Stimulated activated CD8-positive, alpha-beta memory T cell treated with anti-CD3 and anti-CD28 coated beads, Interleukin-4, amount 100 ng/mL, for 24 hours (primary cell): ENCODE data around the gene ABI3.
"Not testable (repeated sequence)": the region's sequence is repeated elsewhere in the genome, so short reads cannot be mapped to it uniquely, and the experiment has no call there.

Experiments
- DNase-seq: peaks from one replicate; pipeline ENCODE4 v3.0.0-alpha.2; 2020; ENCODE audit warnings: low read depth

ABI3 gene

GRCh38 chr17:49210158-49211029 lies at the start of gene ABI3, which contains the start of gene GNGT2:
TSS of gene ABI3 (plus strand) at chr17:49210707. CDS start at chr17:49210725, 18 bp downstream.
TSS of gene GNGT2 (minus strand) at chr17:49210574. CDS start at chr17:49207422, 3,152 bp downstream.
- DNase-seq: peak; percentile 49

- DNase-seq: no peak
Observed at GRCh38 chr17:49162866-49163265, 47.6 kb upstream of the ABI3 start.

- no peak for DNase-seq
Observed at GRCh38 chr17:49165143-49165542, 45.4 kb upstream of the ABI3 start.

GRCh38 chr17:49168706-49169105 lies 41.8 kb upstream of the ABI3 start:
- DNase-seq: no peak

GRCh38 chr17:49170216-49170615 lies 40.3 kb upstream of the ABI3 start:
- DNase-seq: no peak

DNA sequence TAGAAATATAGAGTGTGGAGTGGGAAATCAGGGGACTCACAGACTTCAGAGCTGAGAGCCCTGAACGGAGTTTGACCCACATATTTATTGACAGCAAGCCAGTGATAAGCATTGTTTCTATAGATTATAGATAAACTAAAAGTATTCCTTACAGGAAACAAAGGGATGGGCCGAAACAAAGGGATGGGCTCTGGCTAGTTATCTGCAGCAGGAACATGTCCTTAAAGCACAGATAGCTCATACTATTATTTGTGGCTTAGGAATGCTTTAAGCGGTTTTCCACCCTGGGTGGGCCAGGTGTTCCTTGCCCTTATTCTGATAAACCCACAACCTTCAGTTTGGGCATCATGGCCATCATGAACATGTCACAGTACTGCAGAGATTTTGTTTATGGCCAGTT lies 39.8 kb upstream of the ABI3 start:
- DNase-seq: not testable (repeated sequence)

DNA sequence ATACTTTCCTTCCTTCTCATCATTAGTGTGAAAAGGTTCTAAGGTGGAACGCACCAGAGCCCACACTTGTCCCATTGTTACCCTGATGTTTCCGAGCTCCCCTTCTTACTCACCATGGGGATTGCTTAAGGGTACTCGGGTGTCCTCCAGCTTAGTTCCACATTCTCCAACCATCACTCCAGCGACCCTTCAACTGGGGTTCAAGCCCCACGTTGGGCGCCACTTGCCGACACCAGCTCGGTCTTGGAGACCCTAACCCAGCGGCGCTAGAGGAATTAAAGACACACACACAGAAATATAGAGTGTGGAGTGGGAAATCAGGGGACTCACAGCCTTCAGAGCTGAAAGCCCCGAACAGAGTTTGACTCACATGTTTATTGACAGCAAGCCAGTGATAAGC lies 34.5 kb upstream of the ABI3 start:
- DNase-seq: not testable (repeated sequence)

GRCh38 chr17:49180303-49180702 lies 30.2 kb upstream of the ABI3 start:
- DNase-seq: peak; percentile 48

GRCh38 chr17:49180998-49181635 lies 29.4 kb upstream of the ABI3 start:
- DNase-seq: no peak

GRCh38 chr17:49183341-49183740 lies 27.2 kb upstream of the ABI3 start:
- no peak for DNase-seq

GRCh38 chr17:49183801-49184200 lies 26.7 kb upstream of the ABI3 start:
- no peak for DNase-seq

DNA sequence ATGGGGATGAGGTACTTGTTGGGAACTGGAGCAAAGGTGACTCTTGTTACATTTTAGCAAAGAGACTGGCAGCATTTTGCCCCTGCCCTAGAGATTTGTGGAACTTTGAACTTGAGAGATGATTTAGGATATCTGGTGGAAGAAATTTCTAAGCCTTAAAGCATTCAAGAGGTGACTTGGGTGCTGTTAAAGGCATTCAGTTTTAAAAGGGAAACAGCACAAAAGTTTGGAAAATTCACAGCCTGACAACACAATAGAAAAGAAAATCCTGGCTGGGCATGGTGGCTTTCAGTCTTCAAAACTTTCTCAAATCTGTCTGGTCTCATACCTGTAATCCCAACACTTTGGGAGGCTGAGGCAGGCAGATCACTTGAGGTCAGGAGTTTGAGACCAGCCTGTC lies 26.0 kb upstream of the ABI3 start:
- not testable (repeated sequence) for DNase-seq

GRCh38 chr17:49185381-49185780 lies 25.1 kb upstream of the ABI3 start:
- DNase-seq: not testable (repeated sequence)

DNA sequence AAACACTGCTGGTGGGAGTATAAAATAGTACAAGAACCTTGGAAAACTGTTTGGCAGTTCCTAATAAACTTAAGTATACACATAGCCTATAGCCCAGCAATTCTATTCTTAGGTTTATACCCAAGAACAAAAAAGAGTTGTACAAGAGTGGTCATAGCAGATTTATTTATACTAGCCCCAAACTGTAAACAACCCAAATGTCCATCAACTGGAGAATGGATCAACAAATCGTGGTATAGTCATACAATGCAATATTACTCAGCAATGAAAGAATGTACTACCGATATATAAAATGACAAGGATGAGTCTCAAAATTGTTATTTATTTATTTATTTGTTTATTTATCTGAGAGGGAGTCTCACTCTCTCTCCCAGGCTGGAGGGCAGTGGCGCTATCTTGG lies 23.2 kb upstream of the ABI3 start:
- no peak for DNase-seq

DNA sequence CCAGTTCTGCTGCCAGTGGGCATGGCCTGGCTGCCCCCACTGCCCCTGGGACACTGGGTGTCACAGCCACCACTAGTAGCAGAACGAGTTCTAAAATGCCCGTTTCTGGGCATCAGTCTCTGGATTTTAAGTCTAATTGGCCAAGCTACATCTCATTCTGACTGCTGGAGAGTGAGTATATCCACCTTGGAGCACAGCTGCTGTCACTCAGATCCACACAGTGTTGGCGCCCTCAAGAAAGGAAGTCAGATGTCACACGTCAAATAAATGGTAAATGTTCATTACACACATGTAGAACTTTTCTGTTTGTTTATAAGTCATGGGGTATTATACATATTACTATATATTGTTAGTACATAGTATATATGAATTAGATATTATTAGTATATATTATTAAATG lies 19.6 kb upstream of the ABI3 start:
- DNase-seq: no peak

DNA sequence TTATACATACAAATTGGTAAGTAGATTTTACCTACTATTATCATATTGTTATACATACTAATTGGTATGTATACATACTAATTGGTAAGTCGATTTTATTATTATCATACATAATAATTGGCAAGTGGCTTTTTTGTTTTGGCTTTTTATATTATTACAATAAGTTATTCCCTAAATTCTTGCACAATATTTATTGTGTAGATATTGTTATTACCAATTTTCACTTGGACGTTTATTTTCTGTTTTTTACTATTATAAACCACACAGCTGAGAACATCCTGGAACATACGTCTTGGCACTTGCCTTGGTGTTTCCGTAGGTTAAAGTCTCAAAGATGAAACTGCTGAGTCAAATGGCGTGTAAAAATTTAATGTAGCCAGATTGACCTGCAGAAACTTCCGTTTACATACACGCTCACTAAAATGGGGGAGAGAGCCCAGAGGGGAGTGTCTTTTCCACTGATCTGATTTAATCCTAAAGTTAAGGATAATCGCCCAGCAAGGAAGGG lies 19.0 kb upstream of the ABI3 start:
- no peak for DNase-seq

DNA sequence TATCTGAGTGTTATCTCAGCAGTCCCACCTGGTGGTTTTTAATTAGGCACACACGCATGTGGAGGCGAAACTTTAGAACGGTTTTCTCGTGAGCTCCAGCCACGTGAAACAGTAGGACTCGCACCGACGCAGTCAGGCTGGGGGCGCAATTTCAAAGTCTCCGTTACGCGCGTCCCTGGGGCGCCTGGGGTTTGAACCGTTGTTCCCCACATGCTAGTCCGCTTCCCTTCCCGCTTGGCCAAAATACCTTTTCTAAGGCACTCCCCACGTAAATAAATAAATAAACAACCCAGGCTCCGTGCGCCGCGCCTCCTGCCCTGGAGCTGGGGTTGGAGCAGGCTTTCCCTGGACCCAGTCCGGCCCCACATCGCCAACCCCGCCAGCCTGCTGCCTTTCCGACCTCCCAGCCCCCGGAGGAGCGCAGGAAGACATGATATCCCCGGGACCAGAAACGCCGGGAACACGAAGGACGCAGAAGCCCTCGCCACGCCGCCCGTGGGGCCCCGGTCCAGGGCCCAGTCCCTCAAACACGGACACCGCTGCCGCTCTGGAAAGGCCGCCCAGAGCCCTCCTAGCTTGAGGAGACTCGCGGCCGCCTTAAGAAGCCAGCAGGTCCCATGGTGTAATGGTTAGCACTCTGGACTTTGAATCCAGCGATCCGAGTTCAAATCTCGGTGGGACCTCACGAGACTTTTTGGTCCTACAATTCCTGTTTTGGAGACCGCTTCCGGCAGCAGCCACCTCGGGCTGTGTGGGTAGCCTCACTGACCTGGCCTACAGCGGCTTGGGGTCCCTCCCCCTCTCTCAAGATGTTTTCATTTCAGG lies 18.4 kb upstream of the ABI3 start:
- DNase-seq: peak; percentile 68

- no peak for DNase-seq
Observed at GRCh38 chr17:49193513-49194296, 16.8 kb upstream of the ABI3 start.

DNA sequence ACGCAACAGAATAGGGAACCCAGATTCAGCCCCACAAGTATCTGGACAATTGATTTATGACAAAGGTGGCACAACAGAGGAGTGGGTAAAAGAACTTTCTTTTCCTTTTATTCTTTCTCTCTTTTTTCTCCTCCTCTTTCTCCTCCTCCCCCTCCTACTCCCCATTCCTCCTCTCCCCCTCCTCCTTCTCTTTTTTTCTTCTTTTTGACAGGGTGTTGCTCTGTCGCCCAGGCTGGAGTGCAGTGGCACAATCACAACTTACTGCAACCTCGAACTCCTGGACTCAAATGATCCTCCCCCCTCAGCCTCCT lies 16.3 kb upstream of the ABI3 start:
- DNase-seq: no peak

DNA sequence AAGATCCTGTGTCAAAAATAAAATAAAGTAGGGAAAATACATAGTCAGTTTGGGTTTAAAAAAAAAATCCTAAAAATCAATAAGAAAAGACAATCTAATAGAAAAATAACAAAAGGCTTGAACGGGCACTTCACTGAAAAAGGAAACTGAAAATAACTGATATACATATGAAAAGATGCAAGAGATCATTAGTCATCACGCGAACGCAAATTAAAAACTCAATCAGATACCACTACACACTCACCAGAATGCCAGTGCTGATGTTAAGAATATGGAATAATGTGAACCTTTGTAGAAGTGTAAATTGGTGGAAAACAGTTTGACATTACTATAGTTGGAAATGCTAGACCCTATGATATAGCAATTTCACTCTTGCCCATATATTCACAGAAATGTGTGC lies 14.8 kb upstream of the ABI3 start:
- no peak for DNase-seq

DNA sequence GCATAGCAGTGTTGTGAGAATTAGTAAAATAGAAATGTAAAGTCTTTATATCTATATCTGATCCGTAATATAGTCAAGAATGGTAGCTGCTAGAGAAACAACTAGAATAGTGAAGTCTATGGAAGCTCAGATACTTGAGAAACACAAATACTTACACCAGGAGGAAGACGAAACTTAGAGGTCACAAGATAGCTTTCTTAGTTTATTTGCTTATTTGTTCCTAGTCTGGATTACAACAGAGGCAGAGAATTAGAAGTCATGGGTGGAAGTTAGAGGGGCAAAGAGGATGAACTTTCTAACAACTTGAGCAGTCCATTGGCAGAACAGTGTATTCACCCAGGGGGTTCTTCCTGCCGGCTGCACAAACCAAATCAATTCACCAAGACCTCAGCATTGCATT lies 14.0 kb upstream of the ABI3 start:
- DNase-seq: no peak
